CD4-positive, alpha-beta memory T cell (primary cell): ENCODE results near the gene CCDC198. TPM values are rescaled to one million over a fixed set of nuclear protein-coding genes. Genes with fewer than 3 reads are reported as not detected.

Experiments
- CTCF ChIA-PET: fragments of 350-600 bp; sonication (Branson Sonifier 250); formaldehyde crosslinking; loops from one replicate; lab custom pipeline; 2021; ENCODE audit warnings: inconsistent platforms; ENCODE audit not compliant: partially characterized antibody; lab: Charles Lee
- POLR2A ChIA-PET: fragments of 350-600 bp; sonication (Branson Sonifier 250); formaldehyde crosslinking; loops from one replicate; lab custom pipeline; 2021; ENCODE audit not compliant: partially characterized antibody; lab: Charles Lee
- DNase-seq, 5 donors: peaks; one replicate each; pipeline versions ENCODE4 v3.0.0 to v3.0.0-alpha.2; 2020 to 2022; ENCODE audit warnings: mixed read lengths in 1 of 5
- H3K27ac ChIP-seq: one replicate; pipeline ENCODE4 v1.7.0; 2013; ENCODE audit warnings: low read depth, low read length
- H3K27me3 ChIP-seq: 2 replicates; pipeline ENCODE4 v1.7.0; 2013; ENCODE audit warnings: mild to moderate bottlenecking, low read length, moderate library complexity; ENCODE audit not compliant: insufficient read depth
- H3K36me3 ChIP-seq: 2 replicates; pipeline ENCODE4 v1.7.0; 2013; ENCODE audit warnings: mild to moderate bottlenecking, low read length, moderate library complexity; ENCODE audit not compliant: insufficient read depth
- H3K4me1 ChIP-seq: 2 replicates; pipeline ENCODE4 v1.7.0; 2013; ENCODE audit warnings: mild to moderate bottlenecking, low read length, moderate library complexity; ENCODE audit not compliant: insufficient read depth
- H3K4me3 ChIP-seq, 2 donors: one replicate each; pipeline ENCODE4 v1.7.0; 2013; ENCODE audit warnings: low read length in 2 of 2, mild to moderate bottlenecking in 1 of 2
- H3K9me3 ChIP-seq, 2 donors: one replicate each; pipeline ENCODE4 v1.7.0; 2013; ENCODE audit warnings: low read length in 2 of 2, control low read depth in 1 of 2; ENCODE audit not compliant: control insufficient read depth in 1 of 2
- H3K27ac Mint-ChIP-seq, 7 donors: one replicate each; pipeline ENCODE4 v1.8.0; 2020 to 2021; ENCODE audit warnings: mixed read lengths in 7 of 7, mild to moderate bottlenecking in 6 of 7, inconsistent platforms in 3 of 7, moderate library complexity in 3 of 7
- H3K27me3 Mint-ChIP-seq, 2 donors: one replicate each; pipeline ENCODE4 v1.8.0; 2020 to 2021; ENCODE audit warnings: mixed read lengths in 2 of 2
- H3K36me3 Mint-ChIP-seq, 2 donors: one replicate each; pipeline ENCODE4 v1.8.0; 2020 to 2021; ENCODE audit warnings: mixed read lengths in 2 of 2, inconsistent platforms in 1 of 2, mild to moderate bottlenecking in 1 of 2
- H3K4me1 Mint-ChIP-seq, 4 donors: one replicate each; pipeline ENCODE4 v1.8.0; 2020 to 2021; ENCODE audit warnings: mixed read lengths in 4 of 4, mild to moderate bottlenecking in 1 of 4
- H3K4me3 Mint-ChIP-seq, 8 donors: one replicate each; pipeline ENCODE4 v1.8.0; 2020 to 2021; ENCODE audit warnings: mixed read lengths in 8 of 8, mild to moderate bottlenecking in 7 of 8, moderate library complexity in 6 of 8, inconsistent platforms in 3 of 8
- H3K9me3 Mint-ChIP-seq, 8 donors: one replicate each; pipeline ENCODE4 v1.8.0; 2020 to 2021; ENCODE audit warnings: mixed read lengths in 8 of 8, mild to moderate bottlenecking in 5 of 8, inconsistent platforms in 3 of 8, moderate library complexity in 1 of 8
- intact Hi-C: fragments of 100-400 bp; cut with micrococcal nuclease; formaldehyde crosslinking; loops from one replicate; pipeline ENCODE4 v1.15.1; 2023
- polyA plus RNA-seq, 2 donors: library from polyadenylated mRNA; unstranded; fragments of 300-500 nt; fragmentation: Illumina TruSeq; gene quantifications; one replicate each; pipeline ENCODE4 v1.2.3, GENCODE V29; 2021
- total RNA-seq, 2 experiments: library from RNA; stranded (reverse); gene quantifications; one replicate each; pipeline ENCODE4 v1.2.3, GENCODE V29; 2021

CCDC198 gene
- total RNA-seq (not detected), polyA plus RNA-seq (not detected)

- Mint-ChIP-seq H3K9me3 (peaks cover 0 to 2% (median 0%) of the 10 kb centered on the region in 8 donors), H3K4me3 (no peak within 1 kb of the TSS), H3K27ac (no peak within 1 kb of the TSS), H3K27me3 (peaks cover 0 to 2% of the 10 kb centered on the region in 2 donors), H3K36me3 (no peaks in the 10 kb centered on the region), H3K4me1 (peaks cover 0 to 1% (median 0%) of the 10 kb centered on the region in 4 donors)
- H3K9me3 ChIP-seq, result no peaks in the 10 kb centered on the region
- no peak within 1 kb of the TSS for H3K27ac ChIP-seq
- no peaks in the 10 kb centered on the region for H3K27me3 ChIP-seq
- POLR2A ChIA-PET, result no interaction called here
- H3K36me3 ChIP-seq, result no peaks in the 10 kb centered on the region
- intact Hi-C loops, result no loop called here
- DNase-seq, result no peak
- H3K4me3 ChIP-seq, result no peak within 1 kb of the TSS
- H3K4me1 ChIP-seq, result no peaks in the 10 kb centered on the region
- CTCF ChIA-PET, result no interaction called here
Measured at GRCh38 chr14:57493467-57494181, at the start of gene CCDC198. Gene CCDC198, minus strand, starts transcription at chr14:57493857. Its CDS starts 142 bp downstream, at chr14:57493715.

DNA sequence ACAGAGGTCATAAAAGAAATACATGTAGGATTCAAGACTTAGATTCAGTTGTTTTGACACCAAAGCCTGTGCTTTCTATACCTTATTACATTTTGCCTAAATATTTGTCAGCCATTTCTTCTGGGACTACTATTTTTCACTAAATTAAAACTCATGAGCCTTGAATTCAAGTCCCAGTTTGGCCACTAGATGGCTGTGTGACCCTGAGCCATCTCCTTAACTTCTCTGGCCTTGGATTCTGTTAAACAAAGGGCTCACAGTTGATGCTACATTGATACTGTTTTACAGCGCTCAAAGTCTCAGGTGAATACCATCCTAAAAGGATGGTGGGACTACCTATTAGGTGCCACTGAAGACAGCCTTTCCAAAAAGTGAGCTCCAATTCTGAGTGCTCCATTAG is 39.6 kb upstream of the CCDC198 start:
- Histone ChIP-seq H3K27me3 (no peaks in the 10 kb centered on the region), H3K36me3 (no peaks in the 10 kb centered on the region), H3K9me3 (no peaks in the 10 kb centered on the region), H3K4me3 (no peak overlapping the region), H3K27ac (no peak overlapping the region), H3K4me1 (no peaks in the 10 kb centered on the region)
- DNase-seq, result no peak
- H3K4me1 Mint-ChIP-seq, result no peaks in the 10 kb centered on the region
- H3K27ac Mint-ChIP-seq, result no peak overlapping the region
- intact Hi-C loops, result no loop called here
- ChIA-PET POLR2A (no interaction called here), CTCF (no interaction called here)
- peaks cover 3 to 5% of the 10 kb centered on the region in 2 donors for H3K27me3 Mint-ChIP-seq
- no peak overlapping the region for H3K4me3 Mint-ChIP-seq
- H3K9me3 Mint-ChIP-seq, result peaks cover 0 to 31% (median 11%) of the 10 kb centered on the region in 8 donors
- H3K36me3 Mint-ChIP-seq, result peaks cover 0 to 3% of the 10 kb centered on the region in 2 donors

DNA sequence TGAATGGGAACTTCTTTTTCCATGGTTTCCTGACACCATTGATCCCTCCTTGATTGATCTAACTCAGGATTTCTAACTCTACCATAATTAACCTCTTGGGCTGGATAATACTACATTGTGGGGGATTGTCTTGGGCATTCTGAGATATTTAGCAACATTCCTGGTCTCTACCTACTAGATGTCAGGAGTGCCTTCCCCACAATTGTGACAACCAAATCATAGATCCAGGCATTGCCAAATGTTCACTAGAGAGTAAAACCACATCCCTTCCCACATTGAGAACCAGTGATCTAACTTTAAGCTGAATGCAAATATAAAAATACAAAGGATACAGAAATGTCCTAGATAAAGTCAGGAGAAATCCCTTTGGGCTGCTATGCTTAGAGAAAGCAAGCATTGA is 36.9 kb upstream of the CCDC198 start:
- Mint-ChIP-seq H3K4me1 (no peaks in the 10 kb centered on the region), H3K4me3 (no peak overlapping the region), H3K27ac (no peak overlapping the region), H3K9me3 (peaks cover 0 to 33% (median 17%) of the 10 kb centered on the region in 8 donors), H3K36me3 (peaks cover 3 to 4% of the 10 kb centered on the region in 2 donors), H3K27me3 (peaks cover 3 to 5% of the 10 kb centered on the region in 2 donors)
- Histone ChIP-seq H3K36me3 (no peaks in the 10 kb centered on the region), H3K27ac (no peak overlapping the region), H3K4me3 (no peak overlapping the region), H3K4me1 (no peaks in the 10 kb centered on the region), H3K9me3 (no peaks in the 10 kb centered on the region), H3K27me3 (no peaks in the 10 kb centered on the region)
- intact Hi-C loops, result no loop called here
- ChIA-PET POLR2A (no interaction called here), CTCF (no interaction called here)
- no peak for DNase-seq

DNA sequence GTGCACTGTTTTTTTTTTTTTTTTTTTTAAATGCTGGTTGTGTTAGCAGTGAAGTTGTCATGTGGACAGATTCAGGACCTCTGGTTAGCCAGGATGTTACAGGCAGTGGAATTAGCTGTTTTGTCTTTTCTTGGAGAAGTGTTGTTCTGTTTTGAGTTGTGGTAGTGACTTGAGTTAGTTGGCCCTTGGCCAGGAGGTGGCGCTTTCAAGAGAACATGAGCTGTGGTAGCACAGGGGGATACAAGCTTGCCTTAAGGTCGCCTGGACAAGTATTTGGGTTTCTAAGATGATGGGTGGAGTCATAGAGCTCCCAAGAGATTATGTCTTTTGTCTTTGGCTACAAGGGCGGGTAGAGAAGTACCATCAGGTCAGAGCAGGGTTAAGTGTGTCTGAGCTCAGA is 33.3 kb upstream of the CCDC198 start:
- POLR2A ChIA-PET, result no interaction called here
- intact Hi-C loops, result no loop called here
- no peak overlapping the region for H3K4me3 Mint-ChIP-seq
- H3K27ac Mint-ChIP-seq, result no peak overlapping the region
- Histone ChIP-seq H3K27ac (no peak overlapping the region), H3K36me3 (no peaks in the 10 kb centered on the region), H3K4me3 (no peak overlapping the region), H3K27me3 (no peaks in the 10 kb centered on the region), H3K9me3 (no peaks in the 10 kb centered on the region), H3K4me1 (no peaks in the 10 kb centered on the region)
- H3K4me1 Mint-ChIP-seq, result no peaks in the 10 kb centered on the region
- H3K27me3 Mint-ChIP-seq, result peaks cover 3 to 6% of the 10 kb centered on the region in 2 donors
- H3K9me3 Mint-ChIP-seq, result peaks cover 4 to 68% (median 43%) of the 10 kb centered on the region in 8 donors
- DNase-seq, result no peak
- CTCF ChIA-PET, result no interaction called here
- H3K36me3 Mint-ChIP-seq, result peaks cover 9 to 10% of the 10 kb centered on the region in 2 donors

GRCh38 chr14:57519043-57519442 is 25.4 kb upstream of the CCDC198 start:
- H3K9me3 Mint-ChIP-seq, result peaks cover 6 to 73% (median 47%) of the 10 kb centered on the region in 8 donors

DNA sequence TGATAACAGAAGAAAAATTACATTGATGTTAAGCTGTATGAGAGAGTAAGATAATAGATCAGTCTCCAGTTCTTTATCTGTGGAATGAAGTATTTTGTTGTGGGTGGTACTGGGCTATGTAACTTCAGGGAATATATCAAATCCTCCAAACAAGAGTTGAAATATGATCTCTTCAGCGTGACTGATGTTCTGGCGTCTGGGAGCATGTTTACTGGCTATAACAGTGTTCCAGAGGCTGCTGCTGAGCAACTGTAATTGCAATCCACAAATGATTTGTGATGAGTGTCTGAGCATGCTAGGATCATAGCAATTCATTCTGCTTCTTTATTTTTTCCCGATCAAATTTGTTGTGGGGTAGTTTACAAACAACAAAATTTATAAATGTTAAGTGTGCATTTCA is 18.6 kb upstream of the CCDC198 start:
- Mint-ChIP-seq H3K27ac (no peak overlapping the region), H3K9me3 (peaks cover 0 to 25% (median 14%) of the 10 kb centered on the region in 8 donors), H3K4me3 (no peak overlapping the region), H3K4me1 (no peaks in the 10 kb centered on the region), H3K27me3 (no peaks in the 10 kb centered on the region), H3K36me3 (peaks cover 0 to 7% of the 10 kb centered on the region in 2 donors)
- CTCF ChIA-PET, result no interaction called here
- no peaks in the 10 kb centered on the region for H3K4me1 ChIP-seq
- H3K27ac ChIP-seq, result no peak overlapping the region
- POLR2A ChIA-PET, result no interaction called here
- H3K9me3 ChIP-seq, result no peaks in the 10 kb centered on the region
- no peaks in the 10 kb centered on the region for H3K36me3 ChIP-seq
- intact Hi-C loops, result no loop called here
- DNase-seq, result no peak
- H3K4me3 ChIP-seq, result no peak overlapping the region
- no peaks in the 10 kb centered on the region for H3K27me3 ChIP-seq

More at GRCh38 chr14:57519043-57519442, 25.4 kb upstream of the CCDC198 start:
- H3K36me3 Mint-ChIP-seq, result peaks cover 6 to 17% of the 10 kb centered on the region in 2 donors
- no peaks in the 10 kb centered on the region for H3K9me3 ChIP-seq
- H3K4me3 ChIP-seq, result no peak overlapping the region
- no peaks in the 10 kb centered on the region for H3K4me1 ChIP-seq
- no peak overlapping the region for H3K27ac ChIP-seq
- no peaks in the 10 kb centered on the region for H3K27me3 ChIP-seq
- ChIA-PET CTCF (no interaction called here), POLR2A (no interaction called here)
- H3K27me3 Mint-ChIP-seq, result peaks cover 0 to 2% of the 10 kb centered on the region in 2 donors
- H3K4me1 Mint-ChIP-seq, result no peaks in the 10 kb centered on the region
- DNase-seq, result no peak
- H3K36me3 ChIP-seq, result no peaks in the 10 kb centered on the region
- H3K4me3 Mint-ChIP-seq, result no peak overlapping the region
- intact Hi-C loops, result no loop called here
- no peak overlapping the region for H3K27ac Mint-ChIP-seq

DNA sequence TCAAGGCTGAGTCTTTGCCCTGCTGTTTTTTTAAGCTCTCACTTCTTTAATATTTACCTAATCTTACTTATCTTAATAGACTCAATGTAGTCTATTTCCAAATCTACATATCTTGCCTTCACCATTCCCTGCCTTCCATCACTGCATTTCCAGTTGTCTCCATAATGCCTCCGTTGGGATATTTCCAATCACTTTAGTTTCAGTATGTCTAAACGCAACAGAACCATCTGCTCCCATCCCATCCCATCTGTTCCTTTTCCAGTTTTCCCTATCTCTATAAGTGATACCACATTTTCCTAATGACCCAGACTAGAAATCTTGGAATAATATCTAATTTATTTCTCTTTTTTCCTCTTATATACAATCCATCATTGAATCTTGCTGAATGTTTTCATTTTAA is 15.1 kb upstream of the CCDC198 start:
- H3K27me3 ChIP-seq, result no peaks in the 10 kb centered on the region
- no peak overlapping the region for H3K27ac ChIP-seq
- H3K4me3 ChIP-seq, result no peak overlapping the region
- H3K9me3 ChIP-seq, result no peaks in the 10 kb centered on the region
- H3K4me3 Mint-ChIP-seq, result no peak overlapping the region
- no peaks in the 10 kb centered on the region for H3K36me3 ChIP-seq
- H3K36me3 Mint-ChIP-seq, result no peaks in the 10 kb centered on the region
- CTCF ChIA-PET, result no interaction called here
- H3K27ac Mint-ChIP-seq, result no peak overlapping the region
- H3K4me1 Mint-ChIP-seq, result no peaks in the 10 kb centered on the region
- intact Hi-C loops, result no loop called here
- H3K27me3 Mint-ChIP-seq, result no peaks in the 10 kb centered on the region
- POLR2A ChIA-PET, result no interaction called here
- no peaks in the 10 kb centered on the region for H3K4me1 ChIP-seq
- DNase-seq, result no peak
- peaks cover 0 to 4% (median 0%) of the 10 kb centered on the region in 8 donors for H3K9me3 Mint-ChIP-seq
